ENCODE measurements around the gene DMGDH.
"Not testable (repeated sequence)": the region's sequence is repeated elsewhere in the genome, so short reads cannot be mapped to it uniquely, and the experiment has no call there.

Gene DMGDH

DNA sequence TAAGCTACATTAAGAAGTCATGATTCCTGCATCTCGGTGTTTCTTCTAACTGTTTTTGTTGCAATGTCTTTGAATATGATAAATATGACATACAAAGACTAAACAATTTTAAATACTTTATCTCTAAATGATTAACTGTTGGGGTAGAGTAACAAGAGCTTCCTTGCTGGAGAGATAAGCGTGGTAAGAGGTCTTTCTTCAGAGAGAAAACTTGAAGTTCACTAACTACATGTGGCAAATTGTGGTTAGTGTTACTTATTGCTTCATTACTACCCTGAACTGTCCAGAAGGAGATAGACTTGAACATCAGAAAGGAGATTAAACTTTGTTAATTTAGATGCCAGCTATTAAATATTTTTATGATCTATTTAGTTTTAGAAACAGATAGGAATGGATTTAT lies 77.3 kb downstream of the DMGDH start:
- no peaks in the 10 kb centered on the region for H3K4me1 ChIP-seq (ENCODE audit: control insufficient read depth, insufficient read depth, low read length, poor library complexity, severe bottlenecking)

GRCh38 chr5:78989080-78989479 lies 80.4 kb downstream of the DMGDH start:
- H3K36me3 ChIP-seq (ENCODE audit: control insufficient read depth, insufficient read depth, low read length): no peaks in the 10 kb centered on the region
- H3K27ac ChIP-seq (ENCODE audit: low read depth, low read length, severe bottlenecking): no peak overlapping the region
- H3K4me3 ChIP-seq (ENCODE audit: extremely low read depth, insufficient read depth, low read length, poor library complexity, severe bottlenecking): no peak overlapping the region
- H3K9me3 ChIP-seq (ENCODE audit: control insufficient read depth, low read length): no peaks in the 10 kb centered on the region
- peaks cover 5% of the 10 kb centered on the region for H3K4me1 ChIP-seq (ENCODE audit: control insufficient read depth, insufficient read depth, low read length, poor library complexity, severe bottlenecking)
- 90 to 92% methylated on average over 9 to 12 of the region's 12 CpGs for WGBS, 2 experiments (ENCODE audit: insufficient coverage in 2 of 2)

More for the DNA sequence above, 77.3 kb downstream of the DMGDH start:
- no peak overlapping the region for H3K27ac ChIP-seq (ENCODE audit: low read depth, low read length, severe bottlenecking)
- WGBS, 2 experiments (ENCODE audit: insufficient coverage in 2 of 2): no CpG with 5 or more reads among the region's 2 CpGs
- no peaks in the 10 kb centered on the region for H3K36me3 ChIP-seq (ENCODE audit: control insufficient read depth, insufficient read depth, low read length)
- H3K9me3 ChIP-seq (ENCODE audit: control insufficient read depth, low read length): peaks cover 4% of the 10 kb centered on the region
- no peak overlapping the region for H3K4me3 ChIP-seq (ENCODE audit: extremely low read depth, insufficient read depth, low read length, poor library complexity, severe bottlenecking)

DNA sequence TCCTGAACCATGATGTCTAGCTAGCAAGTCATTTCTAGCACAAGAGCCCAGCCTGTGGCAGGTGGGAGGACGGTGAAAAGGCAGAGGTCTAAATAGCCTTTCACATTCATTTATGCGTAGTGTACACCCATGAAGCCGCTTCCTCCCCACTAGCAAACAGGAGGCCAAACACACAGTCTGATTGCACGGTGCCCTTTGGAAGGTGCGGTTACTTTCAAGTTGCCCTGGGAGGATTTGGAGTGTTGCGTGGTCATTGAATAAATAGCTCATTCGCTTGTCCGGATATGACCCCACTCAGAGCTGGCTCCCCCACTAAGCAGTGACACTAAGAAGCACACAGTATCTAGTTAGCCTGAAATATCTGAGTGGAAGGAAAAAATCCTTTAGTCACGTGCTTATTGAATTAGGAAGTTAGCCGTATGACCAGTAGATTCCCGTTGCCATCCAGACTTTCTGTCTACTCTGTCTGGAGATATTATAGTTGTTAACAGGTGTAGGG lies 83.7 kb downstream of the DMGDH start:
- Histone ChIP-seq H3K4me3 (ENCODE audit: extremely low read depth, insufficient read depth, low read length, poor library complexity, severe bottlenecking) (peak overlapping the region; percentile 70), H3K36me3 (ENCODE audit: control insufficient read depth, insufficient read depth, low read length) (no peaks in the 10 kb centered on the region), H3K27ac (ENCODE audit: low read depth, low read length, severe bottlenecking) (peak overlapping the region; percentile 87), H3K9me3 (ENCODE audit: control insufficient read depth, low read length) (no peaks in the 10 kb centered on the region), H3K4me1 (ENCODE audit: control insufficient read depth, insufficient read depth, low read length, poor library complexity, severe bottlenecking) (peaks cover 9% of the 10 kb centered on the region)
- WGBS, 2 experiments (ENCODE audit: insufficient coverage in 2 of 2): 0 to 52% methylated on average over 1 to 5 of the region's 11 CpGs

GRCh38 chr5:78985116-78985724 lies 84.3 kb downstream of the DMGDH start, which contains the start of gene ARSB:
ARSB (minus strand) TSS chr5:78985310; CDS start chr5:78985248, 62 bp downstream.
- WGBS, 2 experiments (ENCODE audit: insufficient coverage in 2 of 2): 0 to 1% methylated on average over 44 to 52 of the region's 57 CpGs

GRCh38 chr5:78984439-78985115 lies 84.9 kb downstream of the DMGDH start:
- peak overlapping the region; percentile 70 for H3K4me3 ChIP-seq (ENCODE audit: extremely low read depth, insufficient read depth, low read length, poor library complexity, severe bottlenecking)
- no peaks in the 10 kb centered on the region for H3K36me3 ChIP-seq (ENCODE audit: control insufficient read depth, insufficient read depth, low read length)
- peak overlapping the region; percentile 87 for H3K27ac ChIP-seq (ENCODE audit: low read depth, low read length, severe bottlenecking)
- peaks cover 9% of the 10 kb centered on the region for H3K4me1 ChIP-seq (ENCODE audit: control insufficient read depth, insufficient read depth, low read length, poor library complexity, severe bottlenecking)
- no peaks in the 10 kb centered on the region for H3K9me3 ChIP-seq (ENCODE audit: control insufficient read depth, low read length)
- WGBS, 2 experiments (ENCODE audit: insufficient coverage in 2 of 2): 0 to 1% methylated on average over 37 to 58 of the region's 79 CpGs

More at GRCh38 chr5:78985116-78985724, 84.3 kb downstream of the DMGDH start, which contains the start of gene ARSB:
- H3K27ac ChIP-seq (ENCODE audit: low read depth, low read length, severe bottlenecking): peak within 1 kb of the TSS; percentile 87
- no peaks in the 10 kb centered on the region for H3K36me3 ChIP-seq (ENCODE audit: control insufficient read depth, insufficient read depth, low read length)
- peaks cover 9% of the 10 kb centered on the region for H3K4me1 ChIP-seq (ENCODE audit: control insufficient read depth, insufficient read depth, low read length, poor library complexity, severe bottlenecking)
- H3K9me3 ChIP-seq (ENCODE audit: control insufficient read depth, low read length): no peaks in the 10 kb centered on the region
- peak within 1 kb of the TSS; percentile 70 for H3K4me3 ChIP-seq (ENCODE audit: extremely low read depth, insufficient read depth, low read length, poor library complexity, severe bottlenecking)

DNA sequence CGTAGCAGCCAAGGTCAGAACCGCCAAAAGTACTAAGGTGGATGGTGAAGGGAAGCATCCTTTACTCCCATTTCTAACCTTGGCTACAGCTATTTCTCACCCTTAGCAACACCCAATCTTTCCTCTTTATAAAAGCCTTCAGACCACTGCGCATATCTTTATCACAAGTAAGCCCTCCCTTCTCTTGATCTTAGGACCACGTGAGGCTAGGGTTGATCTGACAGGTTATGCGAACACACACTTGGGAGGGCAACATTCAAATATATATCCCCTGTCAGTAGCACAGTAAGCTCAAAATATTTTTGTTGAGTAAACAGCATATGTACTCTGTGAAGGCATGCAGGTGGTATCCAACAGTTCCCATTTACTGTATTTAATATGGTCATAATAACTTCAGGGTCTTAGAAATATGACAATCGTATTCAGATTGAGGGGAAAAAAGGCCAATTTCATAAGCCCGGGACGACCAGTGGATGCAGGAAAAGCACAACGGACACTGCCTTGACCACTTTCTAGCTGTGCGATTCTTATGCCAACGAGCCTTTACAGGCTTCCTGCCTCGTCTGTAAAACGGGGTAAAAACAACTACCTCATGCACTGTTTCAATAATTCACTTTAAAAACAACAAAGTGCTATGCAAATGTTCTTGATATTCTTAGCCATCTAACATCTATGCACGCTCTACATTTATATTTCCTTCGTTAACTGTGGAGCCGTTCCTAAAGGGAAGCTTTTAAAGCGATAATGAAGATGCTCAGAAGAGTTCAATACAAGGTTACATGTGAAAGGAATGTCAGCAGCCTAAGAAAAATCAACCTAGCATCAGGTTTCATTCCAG lies 85.7 kb downstream of the DMGDH start:
- peaks cover 9% of the 10 kb centered on the region for H3K4me1 ChIP-seq (ENCODE audit: control insufficient read depth, insufficient read depth, low read length, poor library complexity, severe bottlenecking)
- WGBS, 2 experiments (ENCODE audit: insufficient coverage in 2 of 2): 10 to 36% methylated on average over 8 to 12 of the region's 17 CpGs
- H3K27ac ChIP-seq (ENCODE audit: low read depth, low read length, severe bottlenecking): peak overlapping the region; percentile 87
- H3K9me3 ChIP-seq (ENCODE audit: control insufficient read depth, low read length): no peaks in the 10 kb centered on the region
- H3K4me3 ChIP-seq (ENCODE audit: extremely low read depth, insufficient read depth, low read length, poor library complexity, severe bottlenecking): peak overlapping the region; percentile 70
- H3K36me3 ChIP-seq (ENCODE audit: control insufficient read depth, insufficient read depth, low read length): no peaks in the 10 kb centered on the region

- not testable (repeated sequence) for H3K4me3 ChIP-seq (ENCODE audit: extremely low read depth, insufficient read depth, low read length, poor library complexity, severe bottlenecking); H3K36me3 ChIP-seq (ENCODE audit: control insufficient read depth, insufficient read depth, low read length); H3K4me1 ChIP-seq (ENCODE audit: control insufficient read depth, insufficient read depth, low read length, poor library complexity, severe bottlenecking); H3K27ac ChIP-seq (ENCODE audit: low read depth, low read length, severe bottlenecking); H3K9me3 ChIP-seq (ENCODE audit: control insufficient read depth, low read length)
- WGBS, 2 experiments (ENCODE audit: insufficient coverage in 2 of 2): 93 to 94% methylated on average over 7 to 9 of the region's 9 CpGs
Measured at GRCh38 chr5:78983194-78983593, 86.3 kb downstream of the DMGDH start.

GRCh38 chr5:78979909-78980308 lies 89.6 kb downstream of the DMGDH start:
- Histone ChIP-seq H3K36me3 (ENCODE audit: control insufficient read depth, insufficient read depth, low read length) (no peaks in the 10 kb centered on the region), H3K27ac (ENCODE audit: low read depth, low read length, severe bottlenecking) (no peak overlapping the region), H3K9me3 (ENCODE audit: control insufficient read depth, low read length) (no peaks in the 10 kb centered on the region), H3K4me1 (ENCODE audit: control insufficient read depth, insufficient read depth, low read length, poor library complexity, severe bottlenecking) (peaks cover 10% of the 10 kb centered on the region), H3K4me3 (ENCODE audit: extremely low read depth, insufficient read depth, low read length, poor library complexity, severe bottlenecking) (no peak overlapping the region)

GRCh38 chr5:78979117-78979742 lies 90.2 kb downstream of the DMGDH start:
- peaks cover 14% of the 10 kb centered on the region for H3K4me1 ChIP-seq (ENCODE audit: control insufficient read depth, insufficient read depth, low read length, poor library complexity, severe bottlenecking)
- 92 to 95% methylated on average over 2 to 4 of the region's 7 CpGs for WGBS, 2 experiments (ENCODE audit: insufficient coverage in 2 of 2)
- no peaks in the 10 kb centered on the region for H3K36me3 ChIP-seq (ENCODE audit: control insufficient read depth, insufficient read depth, low read length)
- no peaks in the 10 kb centered on the region for H3K9me3 ChIP-seq (ENCODE audit: control insufficient read depth, low read length)
- H3K27ac ChIP-seq (ENCODE audit: low read depth, low read length, severe bottlenecking): no peak overlapping the region
- H3K4me3 ChIP-seq (ENCODE audit: extremely low read depth, insufficient read depth, low read length, poor library complexity, severe bottlenecking): no peak overlapping the region

DNA sequence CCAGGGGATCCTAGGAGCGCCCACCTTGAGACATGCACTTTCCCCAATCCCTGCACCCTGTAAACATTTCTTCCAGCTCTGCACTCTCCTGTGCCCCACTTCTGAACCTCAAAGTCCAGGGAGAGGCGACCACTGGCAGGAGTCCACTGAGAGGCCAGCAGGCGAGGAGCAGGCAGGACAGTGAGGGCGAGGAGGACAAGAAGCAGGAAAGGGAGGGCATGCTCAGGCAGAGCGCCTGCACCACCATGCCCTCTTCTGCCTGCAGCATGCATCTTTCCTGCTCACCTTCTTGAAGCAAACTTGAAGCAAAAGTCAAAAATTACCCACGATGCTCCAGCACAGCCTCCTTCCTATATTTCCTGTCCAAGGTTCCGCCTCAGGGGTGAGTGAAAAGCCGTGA lies 94.4 kb downstream of the DMGDH start:
- Histone ChIP-seq H3K36me3 (ENCODE audit: control insufficient read depth, insufficient read depth, low read length) (no peaks in the 10 kb centered on the region), H3K4me3 (ENCODE audit: extremely low read depth, insufficient read depth, low read length, poor library complexity, severe bottlenecking) (no peak overlapping the region), H3K4me1 (ENCODE audit: control insufficient read depth, insufficient read depth, low read length, poor library complexity, severe bottlenecking) (peaks cover 15% of the 10 kb centered on the region), H3K9me3 (ENCODE audit: control insufficient read depth, low read length) (no peaks in the 10 kb centered on the region), H3K27ac (ENCODE audit: low read depth, low read length, severe bottlenecking) (no peak overlapping the region)
- WGBS, 2 experiments (ENCODE audit: insufficient coverage in 2 of 2): 94 to 99% methylated on average over 7 to 8 of the region's 8 CpGs

Measured in mesodermal cell (in vitro differentiated cells).